Upper lobe of right lung (tissue), 1 donor: Measurements from ENCODE around the gene NGDN. TPM values are rescaled to one million over a fixed set of nuclear protein-coding genes. Genes with fewer than 3 reads are reported as not detected.

ENCODE experiments used
- ATAC-seq: fragments of 200-7000 bp; cut with Tn5 transposase; one replicate; pipeline ENCODE4 v1.9.1; 2020; ENCODE audit warnings: mild to moderate bottlenecking, moderate library complexity
- DNase-seq: peaks from one replicate; pipeline ENCODE4 v3.0.0-alpha.2; 2020
- H3K27ac ChIP-seq: fragments of 200-600 bp; one replicate; pipeline ENCODE4 v1.8.0; 2022
- H3K27me3 ChIP-seq: fragments of 200-600 bp; one replicate; pipeline ENCODE4 v1.8.0; 2022; ENCODE audit warnings: mild to moderate bottlenecking
- H3K36me3 ChIP-seq: fragments of 200-600 bp; one replicate; pipeline ENCODE4 v1.8.0; 2022
- H3K4me1 ChIP-seq: fragments of 200-600 bp; one replicate; pipeline ENCODE4 v1.8.0; 2022
- H3K4me3 ChIP-seq: fragments of 200-600 bp; one replicate; pipeline ENCODE4 v1.8.0; 2022; ENCODE audit warnings: mild to moderate bottlenecking
- H3K9me3 ChIP-seq: fragments of 200-600 bp; one replicate; pipeline ENCODE4 v1.8.0; 2022
- intact Hi-C: fragments of 100-400 bp; cut with DNase I; formaldehyde crosslinking; loops from one replicate; pipeline ENCODE4 v1.11.0; 2022
- total RNA-seq: library from RNA; stranded (reverse); fragmentation: NEBNext Ultra II Directional; extraction: Animal tissue kit (Norgen Biotek cat#: 25700); gene quantifications from one replicate; pipeline ENCODE4 v1.2.1, GENCODE V29; 2021
- TF ChIP-seq, protein P1 (sequence below): fragments of 200-600 bp; IDR thresholded peaks from one replicate; pipeline ENCODE4 v1.8.0; 2022; ENCODE audit warnings: antibody characterized with exemption
- donor health status: DM: no; HTN: yes; CAD: no; lungs with severe emphysema.

Gene NGDN
- total RNA-seq, 1 donor from 2014 or later = 32.3 TPM

DNA sequence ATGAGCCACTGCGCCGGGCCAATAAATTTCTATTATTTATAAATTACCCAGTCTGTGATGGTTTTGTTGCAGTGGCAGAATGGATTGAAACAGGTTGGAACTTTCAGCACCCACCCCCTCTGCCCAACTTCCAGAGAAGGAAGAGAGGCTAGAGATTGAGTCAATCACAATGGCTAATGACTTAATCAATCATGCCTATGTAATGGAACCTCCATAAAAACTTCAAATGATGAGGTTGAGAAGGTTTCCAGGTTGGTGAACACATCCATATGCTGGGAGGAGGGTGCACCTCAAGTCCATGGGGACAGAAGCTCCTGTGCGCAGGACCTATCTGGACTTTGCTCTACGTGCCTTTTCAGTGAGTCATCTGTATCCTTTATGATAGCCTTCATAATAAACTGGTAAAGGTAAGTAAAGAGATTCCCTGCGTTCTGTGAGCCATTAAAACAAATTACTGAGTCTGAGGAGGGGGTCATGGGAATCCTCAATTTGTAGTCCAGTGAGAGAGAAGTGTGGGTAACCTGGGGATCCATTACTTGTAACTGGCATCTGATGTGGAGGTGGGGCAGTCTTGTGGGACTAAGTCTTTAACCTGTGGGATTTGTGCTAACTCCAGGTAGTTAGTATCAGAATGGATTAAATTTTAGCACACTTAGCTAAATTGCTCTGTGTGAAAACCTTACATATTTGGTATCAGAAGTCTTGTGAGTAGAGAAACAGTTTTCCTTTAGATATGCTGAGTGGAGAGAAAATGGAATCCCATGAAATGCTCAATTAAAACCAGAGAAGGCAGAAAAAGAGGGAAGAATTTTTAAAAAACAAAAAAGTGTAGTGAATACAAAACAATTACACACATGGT, 11.7 kb upstream of the NGDN start:
- Histone ChIP-seq H3K36me3 (no peaks in the 10 kb centered on the region), H3K4me1 (no peaks in the 10 kb centered on the region), H3K27me3 (peaks cover 26% of the 10 kb centered on the region), H3K27ac (no peak overlapping the region), H3K9me3 (no peaks in the 10 kb centered on the region), H3K4me3 (no peak overlapping the region)
- intact Hi-C loops = no loop called here
- TF ChIP-seq, protein P1, sequence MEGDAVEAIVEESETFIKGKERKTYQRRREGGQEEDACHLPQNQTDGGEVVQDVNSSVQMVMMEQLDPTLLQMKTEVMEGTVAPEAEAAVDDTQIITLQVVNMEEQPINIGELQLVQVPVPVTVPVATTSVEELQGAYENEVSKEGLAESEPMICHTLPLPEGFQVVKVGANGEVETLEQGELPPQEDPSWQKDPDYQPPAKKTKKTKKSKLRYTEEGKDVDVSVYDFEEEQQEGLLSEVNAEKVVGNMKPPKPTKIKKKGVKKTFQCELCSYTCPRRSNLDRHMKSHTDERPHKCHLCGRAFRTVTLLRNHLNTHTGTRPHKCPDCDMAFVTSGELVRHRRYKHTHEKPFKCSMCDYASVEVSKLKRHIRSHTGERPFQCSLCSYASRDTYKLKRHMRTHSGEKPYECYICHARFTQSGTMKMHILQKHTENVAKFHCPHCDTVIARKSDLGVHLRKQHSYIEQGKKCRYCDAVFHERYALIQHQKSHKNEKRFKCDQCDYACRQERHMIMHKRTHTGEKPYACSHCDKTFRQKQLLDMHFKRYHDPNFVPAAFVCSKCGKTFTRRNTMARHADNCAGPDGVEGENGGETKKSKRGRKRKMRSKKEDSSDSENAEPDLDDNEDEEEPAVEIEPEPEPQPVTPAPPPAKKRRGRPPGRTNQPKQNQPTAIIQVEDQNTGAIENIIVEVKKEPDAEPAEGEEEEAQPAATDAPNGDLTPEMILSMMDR = no peak
- ATAC-seq (no peak), DNase-seq (no peak)

DNA sequence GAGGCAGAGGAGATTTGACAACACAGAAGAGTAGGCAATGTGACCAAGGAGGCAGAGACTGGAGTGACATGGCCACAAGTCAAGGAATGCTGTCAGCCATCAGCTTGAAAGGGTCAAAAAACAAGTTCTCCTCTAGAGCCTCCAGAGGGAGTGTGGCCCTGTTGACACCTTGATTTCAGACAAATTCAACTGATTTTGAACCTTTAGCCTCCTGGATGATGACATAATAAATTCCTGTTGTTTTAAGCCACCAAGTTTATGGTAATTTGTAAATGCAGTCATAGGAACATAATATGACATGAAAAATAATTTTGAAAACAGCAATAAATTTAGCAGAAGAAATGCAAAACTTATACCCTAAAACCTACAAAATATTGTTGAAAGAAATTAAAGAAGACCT, 8.5 kb upstream of the NGDN start:
- Histone ChIP-seq H3K36me3 (no peaks in the 10 kb centered on the region), H3K4me3 (no peak overlapping the region), H3K27ac (no peak overlapping the region), H3K4me1 (no peaks in the 10 kb centered on the region), H3K9me3 (no peaks in the 10 kb centered on the region), H3K27me3 (peaks cover 26% of the 10 kb centered on the region)
- intact Hi-C loops = no loop called here
- TF ChIP-seq, protein P1 = no peak
- ATAC-seq (no peak), DNase-seq (no peak)

DNA sequence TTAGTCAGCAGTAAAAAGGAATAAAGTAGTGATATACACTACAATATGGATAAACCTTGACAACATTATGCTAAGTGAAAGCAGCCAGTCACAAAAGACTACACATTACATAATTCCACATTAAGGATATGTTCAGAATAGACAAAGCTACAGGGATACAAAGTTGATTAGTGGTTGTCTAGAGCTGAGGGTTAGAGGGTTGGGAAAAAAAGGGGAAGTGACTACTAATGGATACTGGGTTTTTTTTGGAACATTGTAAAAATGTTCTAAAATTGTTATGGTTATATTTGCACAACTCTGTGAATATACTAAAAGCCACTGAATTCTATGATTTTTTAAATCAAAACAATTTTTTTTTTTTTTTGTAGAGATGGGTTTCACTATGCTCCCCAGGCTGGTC, 4.8 kb upstream of the NGDN start:
- TF ChIP-seq, protein P1 = no peak

DNA sequence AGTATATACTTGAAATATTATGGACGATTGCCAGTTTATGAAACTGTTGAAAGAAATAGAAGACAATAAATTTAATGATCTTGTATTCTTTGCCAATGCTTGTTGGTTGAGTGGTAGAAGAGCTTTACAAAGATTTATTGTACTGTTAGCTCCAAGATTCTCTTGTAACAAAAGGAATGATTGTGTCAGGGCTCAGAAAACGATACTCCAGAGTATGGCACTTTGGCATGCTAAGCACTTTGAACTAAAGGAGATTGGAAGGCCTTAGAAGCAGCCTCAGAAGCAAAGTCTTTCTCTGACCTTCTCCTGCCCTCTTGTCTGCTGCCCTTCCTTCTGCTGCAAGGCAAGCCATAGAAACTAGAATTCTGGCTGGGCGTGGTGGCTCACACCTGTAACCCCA, 4.2 kb upstream of the NGDN start:
- no peak overlapping the region for H3K4me3 ChIP-seq
- peaks cover 4% of the 10 kb centered on the region for H3K4me1 ChIP-seq
- DNase-seq (no peak), ATAC-seq (no peak)
- H3K36me3 ChIP-seq = no peaks in the 10 kb centered on the region
- H3K27me3 ChIP-seq = peaks cover 10% of the 10 kb centered on the region
- intact Hi-C loops = no loop called here
- H3K27ac ChIP-seq = no peak overlapping the region
- TF ChIP-seq, protein P1 = no peak
- no peaks in the 10 kb centered on the region for H3K9me3 ChIP-seq

More for the DNA sequence above, 4.8 kb upstream of the NGDN start:
- H3K4me3 ChIP-seq = no peak overlapping the region
- DNase-seq (no peak), ATAC-seq (no peak)
- H3K27me3 ChIP-seq = peaks cover 10% of the 10 kb centered on the region
- intact Hi-C loops = no loop called here
- no peaks in the 10 kb centered on the region for H3K9me3 ChIP-seq
- no peaks in the 10 kb centered on the region for H3K4me1 ChIP-seq
- H3K27ac ChIP-seq = no peak overlapping the region
- no peaks in the 10 kb centered on the region for H3K36me3 ChIP-seq

DNA sequence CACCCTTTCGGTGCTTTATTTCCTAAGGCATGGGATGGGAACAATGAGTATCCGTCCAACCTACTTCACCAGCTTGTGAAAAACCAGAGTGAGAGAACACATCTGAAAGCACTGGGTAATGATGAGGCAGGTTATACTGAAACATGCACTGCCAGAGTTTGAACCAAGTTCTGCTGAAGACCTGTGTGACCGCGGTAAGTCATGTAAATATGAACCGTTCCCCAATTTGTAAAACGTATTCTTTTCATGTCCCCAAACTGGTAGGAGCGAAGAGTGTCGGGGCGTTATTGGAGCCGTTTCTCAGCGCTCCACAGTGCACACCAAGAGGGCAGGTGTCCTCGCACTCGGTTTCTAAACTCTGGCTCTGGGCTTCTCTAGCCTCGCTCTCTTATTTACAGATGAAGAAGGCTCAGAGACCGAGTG, 788 bp upstream of the NGDN start:
- H3K4me1 ChIP-seq = peaks cover 8% of the 10 kb centered on the region
- TF ChIP-seq, protein P1 = no peak
- H3K4me3 ChIP-seq = peak overlapping the region; percentile 83
- no peaks in the 10 kb centered on the region for H3K9me3 ChIP-seq
- no peak for ATAC-seq
- H3K36me3 ChIP-seq = peaks cover 32% of the 10 kb centered on the region
- intact Hi-C loops = no loop called here
- no peaks in the 10 kb centered on the region for H3K27me3 ChIP-seq
- peak overlapping the region; percentile 92 for H3K27ac ChIP-seq
- DNase-seq = no peak
